ENCODE results near the gene UBASH3B.

DNA sequence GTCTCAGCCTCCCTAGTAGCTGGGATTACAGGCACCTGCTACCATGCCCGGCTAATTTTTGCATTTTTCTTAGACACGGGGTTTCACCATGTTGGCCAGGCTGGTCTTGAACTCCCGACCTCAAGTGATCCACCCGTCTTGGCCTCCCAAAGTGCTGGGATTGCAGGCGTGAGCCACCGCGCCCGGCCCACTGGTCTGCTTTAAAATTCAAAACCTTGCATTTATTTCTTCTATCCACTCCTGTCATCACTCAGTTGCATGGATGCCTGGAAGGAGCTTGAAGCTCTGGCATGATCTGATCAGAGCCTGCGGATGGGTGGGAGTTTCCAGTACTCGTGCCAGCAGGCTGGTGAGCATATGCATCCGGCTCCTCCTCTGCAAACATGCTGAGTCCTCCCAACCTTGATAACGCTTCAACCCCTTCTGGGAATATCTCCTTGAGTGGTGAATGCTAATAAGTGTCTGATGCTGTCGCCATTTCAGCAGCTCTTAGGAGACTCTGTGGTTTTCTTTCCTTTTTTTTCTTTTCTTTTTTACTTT is 39.6 kb downstream of the UBASH3B start:
- TF ChIP-seq TCF12 (IDR thresholded peaks at IDR 0.05; ENCODE audit: low read depth) (no peak), TEAD4 (IDR thresholded peaks at IDR 0.05) (no peak), EP300 (IDR thresholded peaks at IDR 0.05; ENCODE audit: borderline replicate concordance) (no peak), RAD21 (IDR thresholded peaks at IDR 0.05; ENCODE audit: low read depth) (no peak), EGR1 (IDR thresholded peaks at IDR 0.05) (no peak), NFIC (IDR thresholded peaks at IDR 0.05) (no peak)
- TF ChIP-seq, protein P1, sequence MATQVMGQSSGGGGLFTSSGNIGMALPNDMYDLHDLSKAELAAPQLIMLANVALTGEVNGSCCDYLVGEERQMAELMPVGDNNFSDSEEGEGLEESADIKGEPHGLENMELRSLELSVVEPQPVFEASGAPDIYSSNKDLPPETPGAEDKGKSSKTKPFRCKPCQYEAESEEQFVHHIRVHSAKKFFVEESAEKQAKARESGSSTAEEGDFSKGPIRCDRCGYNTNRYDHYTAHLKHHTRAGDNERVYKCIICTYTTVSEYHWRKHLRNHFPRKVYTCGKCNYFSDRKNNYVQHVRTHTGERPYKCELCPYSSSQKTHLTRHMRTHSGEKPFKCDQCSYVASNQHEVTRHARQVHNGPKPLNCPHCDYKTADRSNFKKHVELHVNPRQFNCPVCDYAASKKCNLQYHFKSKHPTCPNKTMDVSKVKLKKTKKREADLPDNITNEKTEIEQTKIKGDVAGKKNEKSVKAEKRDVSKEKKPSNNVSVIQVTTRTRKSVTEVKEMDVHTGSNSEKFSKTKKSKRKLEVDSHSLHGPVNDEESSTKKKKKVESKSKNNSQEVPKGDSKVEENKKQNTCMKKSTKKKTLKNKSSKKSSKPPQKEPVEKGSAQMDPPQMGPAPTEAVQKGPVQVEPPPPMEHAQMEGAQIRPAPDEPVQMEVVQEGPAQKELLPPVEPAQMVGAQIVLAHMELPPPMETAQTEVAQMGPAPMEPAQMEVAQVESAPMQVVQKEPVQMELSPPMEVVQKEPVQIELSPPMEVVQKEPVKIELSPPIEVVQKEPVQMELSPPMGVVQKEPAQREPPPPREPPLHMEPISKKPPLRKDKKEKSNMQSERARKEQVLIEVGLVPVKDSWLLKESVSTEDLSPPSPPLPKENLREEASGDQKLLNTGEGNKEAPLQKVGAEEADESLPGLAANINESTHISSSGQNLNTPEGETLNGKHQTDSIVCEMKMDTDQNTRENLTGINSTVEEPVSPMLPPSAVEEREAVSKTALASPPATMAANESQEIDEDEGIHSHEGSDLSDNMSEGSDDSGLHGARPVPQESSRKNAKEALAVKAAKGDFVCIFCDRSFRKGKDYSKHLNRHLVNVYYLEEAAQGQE (IDR thresholded peaks at IDR 0.05; ENCODE audit: low read depth) = no peak
